MCF 10A (cell line): ENCODE data around the gene MPRIP. TPM values are rescaled to one million over a fixed set of nuclear protein-coding genes. Genes with fewer than 3 reads are reported as not detected.

Experiments used
- BruUV-seq: library from RNA; stranded (reverse); fragments of 400-500 nt; replicated peaks from 2 replicates; lab custom pipeline; 2021; lab: Mats Ljungman, UMichigan
- CTCF ChIA-PET: fragments of 300-600 bp; sonication (Branson Sonifier 250); formaldehyde crosslinking; extraction: SDS; loops from one replicate; lab custom pipeline; 2021; ENCODE audit warnings: antibody characterized with exemption, inconsistent platforms; lab: Yijun Ruan, JAX
- POLR2A ChIA-PET: fragments of 300-600, 350-650 bp; sonication (Branson Sonifier 250); formaldehyde crosslinking; extraction: SDS; loops from one replicate; lab custom pipeline; 2020; ENCODE audit warnings: antibody characterized with exemption, inconsistent platforms; lab: Yijun Ruan, JAX
- DNase-seq: peaks from one replicate; pipeline ENCODE4 v3.0.0-alpha.2; 2018; ENCODE audit not compliant: unreplicated experiment
- H3K27ac Mint-ChIP-seq: one replicate; pipeline ENCODE4 v1.8.0; 2022; ENCODE audit warnings: mild to moderate bottlenecking, low read depth, mixed read lengths; ENCODE audit not compliant: unreplicated experiment
- H3K27me3 Mint-ChIP-seq: one replicate; pipeline ENCODE4 v1.8.0; 2022; ENCODE audit warnings: mixed read lengths; ENCODE audit not compliant: insufficient read depth, unreplicated experiment
- H3K36me3 Mint-ChIP-seq: one replicate; pipeline ENCODE4 v1.8.0; 2022; ENCODE audit warnings: mild to moderate bottlenecking, moderate library complexity, mixed read lengths; ENCODE audit not compliant: insufficient read depth, unreplicated experiment
- H3K4me1 Mint-ChIP-seq: one replicate; pipeline ENCODE4 v1.8.0; 2022; ENCODE audit warnings: mixed read lengths; ENCODE audit not compliant: insufficient read depth, unreplicated experiment
- H3K4me3 Mint-ChIP-seq: one replicate; pipeline ENCODE4 v1.8.0; 2022; ENCODE audit warnings: mild to moderate bottlenecking, moderate library complexity, mixed read lengths; ENCODE audit not compliant: unreplicated experiment
- H3K9me3 Mint-ChIP-seq: one replicate; pipeline ENCODE4 v1.8.0; 2022; ENCODE audit warnings: mixed read lengths; ENCODE audit not compliant: unreplicated experiment
- intact Hi-C: fragments of 100-400 bp; cut with micrococcal nuclease; formaldehyde crosslinking; loops from 2 replicates; pipeline ENCODE4 v1.14.1; 2022
- total RNA-seq: library from RNA; stranded (reverse); gene quantifications from 2 replicates; pipeline ENCODE4 v1.2.3, GENCODE V29; 2022
- TF ChIP-seq, protein P1 (sequence below): fragments of 200-600 bp; IDR thresholded peaks from one replicate; pipeline ENCODE4 v1.8.0; 2022; ENCODE audit warnings: antibody characterized with exemption, mild to moderate bottlenecking; ENCODE audit not compliant: unreplicated experiment

Gene MPRIP
- total RNA-seq, 1 experiment from 2014 or later, result 230 TPM

DNA sequence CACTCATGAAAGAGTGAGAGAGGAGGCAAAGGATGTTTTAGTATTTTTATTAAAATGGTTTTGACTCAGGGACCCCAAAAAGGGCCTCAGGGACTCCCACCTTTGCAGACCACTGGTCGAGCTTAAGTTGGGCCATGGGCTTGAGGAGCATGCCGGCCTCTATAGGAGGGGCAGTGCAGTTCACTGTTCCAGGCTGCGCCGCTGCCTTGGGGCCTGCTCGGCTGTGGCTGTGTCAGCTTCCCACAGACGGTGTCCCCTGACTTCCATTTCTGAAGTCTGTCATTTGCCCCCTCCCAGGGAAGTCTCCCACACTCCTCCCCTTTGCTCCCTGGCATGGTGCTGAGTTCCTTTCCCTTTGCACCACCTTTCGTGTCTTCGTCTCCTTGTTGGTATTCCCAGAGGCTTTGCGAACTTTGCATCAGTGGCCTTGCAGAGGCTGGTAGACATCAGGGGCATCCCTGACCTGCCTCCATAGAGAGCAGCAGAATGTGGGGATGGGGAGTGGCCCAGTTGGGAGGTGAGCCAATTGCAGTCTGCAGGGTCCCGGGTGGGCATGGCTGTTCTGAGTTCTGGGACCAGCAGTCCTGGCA is 17.1 kb downstream of the MPRIP start:
- intact Hi-C loops, result no loop called here
- Mint-ChIP-seq H3K4me3 (no peak overlapping the region), H3K4me1 (peaks cover 44% of the 10 kb centered on the region), H3K36me3 (peaks cover 27% of the 10 kb centered on the region), H3K27ac (no peak overlapping the region), H3K27me3 (no peaks in the 10 kb centered on the region), H3K9me3 (no peaks in the 10 kb centered on the region)
- no peak for DNase-seq
- TF ChIP-seq, protein P1, sequence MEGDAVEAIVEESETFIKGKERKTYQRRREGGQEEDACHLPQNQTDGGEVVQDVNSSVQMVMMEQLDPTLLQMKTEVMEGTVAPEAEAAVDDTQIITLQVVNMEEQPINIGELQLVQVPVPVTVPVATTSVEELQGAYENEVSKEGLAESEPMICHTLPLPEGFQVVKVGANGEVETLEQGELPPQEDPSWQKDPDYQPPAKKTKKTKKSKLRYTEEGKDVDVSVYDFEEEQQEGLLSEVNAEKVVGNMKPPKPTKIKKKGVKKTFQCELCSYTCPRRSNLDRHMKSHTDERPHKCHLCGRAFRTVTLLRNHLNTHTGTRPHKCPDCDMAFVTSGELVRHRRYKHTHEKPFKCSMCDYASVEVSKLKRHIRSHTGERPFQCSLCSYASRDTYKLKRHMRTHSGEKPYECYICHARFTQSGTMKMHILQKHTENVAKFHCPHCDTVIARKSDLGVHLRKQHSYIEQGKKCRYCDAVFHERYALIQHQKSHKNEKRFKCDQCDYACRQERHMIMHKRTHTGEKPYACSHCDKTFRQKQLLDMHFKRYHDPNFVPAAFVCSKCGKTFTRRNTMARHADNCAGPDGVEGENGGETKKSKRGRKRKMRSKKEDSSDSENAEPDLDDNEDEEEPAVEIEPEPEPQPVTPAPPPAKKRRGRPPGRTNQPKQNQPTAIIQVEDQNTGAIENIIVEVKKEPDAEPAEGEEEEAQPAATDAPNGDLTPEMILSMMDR, result no peak
- ChIA-PET POLR2A (no interaction called here), CTCF (interaction anchor here (1.3 kb wide), 1 partner anchor 59 kb away, joined by 4 read pairs; no protein-coding TSS in a partner anchor)
- BruUV-seq, result no TSS peak

DNA sequence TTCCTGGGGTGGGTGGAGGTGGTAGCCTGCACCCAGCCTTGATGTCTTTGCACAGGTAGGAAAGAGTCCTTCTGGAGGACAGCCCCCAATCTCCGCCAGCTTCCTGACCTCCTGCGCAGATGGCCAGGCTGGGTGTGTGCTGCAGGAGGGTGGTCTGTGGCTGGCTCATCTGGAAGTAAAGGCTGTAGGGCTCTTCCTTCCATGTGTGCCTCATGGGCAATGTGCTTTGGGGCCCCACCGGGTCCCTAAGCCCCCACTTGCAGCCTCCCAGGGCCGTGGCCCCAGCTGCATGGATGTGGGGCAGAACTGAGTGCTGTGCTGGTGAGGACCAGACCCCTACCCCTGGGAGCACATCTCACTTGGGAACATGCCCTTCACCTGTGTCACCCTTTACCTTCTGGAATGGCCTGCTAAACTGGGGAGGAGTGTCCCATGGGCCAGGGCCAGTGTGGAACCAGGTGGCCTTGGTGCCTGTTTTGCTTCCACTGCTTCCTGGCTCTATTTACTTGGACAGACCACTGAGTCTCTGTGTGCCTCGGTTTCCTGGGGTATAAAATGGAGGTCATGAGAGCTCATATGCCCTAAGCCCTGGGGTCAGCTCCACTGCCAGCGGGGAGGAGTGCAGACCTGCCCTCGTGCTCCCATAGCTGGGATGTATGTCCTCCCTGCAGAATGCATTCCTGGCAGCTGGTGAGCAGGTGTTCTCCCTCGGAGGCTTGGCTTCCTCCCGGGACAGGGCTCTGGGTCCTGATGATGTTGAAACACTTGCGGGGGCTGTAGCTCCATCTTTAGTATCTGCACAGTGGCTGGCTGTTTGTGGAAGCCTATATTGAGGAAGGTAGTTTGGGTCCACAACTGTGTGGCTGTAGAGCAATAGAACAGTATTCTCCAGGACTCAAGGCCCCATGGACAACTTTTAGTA is 18.0 kb downstream of the MPRIP start:
- Mint-ChIP-seq H3K27ac (no peak overlapping the region), H3K27me3 (no peaks in the 10 kb centered on the region), H3K4me3 (no peak overlapping the region), H3K4me1 (peaks cover 44% of the 10 kb centered on the region), H3K9me3 (no peaks in the 10 kb centered on the region), H3K36me3 (peaks cover 30% of the 10 kb centered on the region)
- CTCF ChIA-PET, result interaction anchor here (1.1 kb wide), 1 partner anchor 176 kb away, joined by 3 read pairs; no protein-coding TSS in a partner anchor
- intact Hi-C loops, result no loop called here
- TF ChIP-seq, protein P1, result no peak
- no TSS peak for BruUV-seq
- DNase-seq, result no peak
- POLR2A ChIA-PET, result interaction anchor here (0.6 kb wide), 1 partner anchor 9 kb away, joined by 3 read pairs; no protein-coding TSS in a partner anchor

DNA sequence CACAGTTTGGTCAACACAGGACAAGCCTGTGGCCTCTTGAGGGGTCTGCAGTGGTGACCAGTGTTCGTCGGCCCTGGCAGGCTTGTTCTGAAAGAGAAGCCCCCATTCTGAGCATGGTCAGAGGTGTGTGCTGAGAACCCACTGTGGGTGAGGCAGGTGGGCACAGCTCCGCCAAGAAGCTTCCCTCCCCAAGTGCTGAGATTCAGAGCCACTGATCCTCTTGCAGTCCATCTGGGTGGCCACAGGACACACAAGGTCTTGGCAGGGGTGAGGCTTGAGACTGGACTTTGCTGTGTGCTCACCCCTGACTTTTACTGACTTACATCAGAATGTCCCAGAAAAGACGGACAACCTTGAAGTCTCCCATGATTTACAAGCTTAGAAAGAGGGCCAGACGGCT is 18.7 kb downstream of the MPRIP start:
- CTCF ChIA-PET, result interaction anchor here (1.1 kb wide), 1 partner anchor 175 kb away, joined by 3 read pairs; no protein-coding TSS in a partner anchor
- no TSS peak for BruUV-seq
- POLR2A ChIA-PET, result interaction anchor here (0.6 to 0.7 kb wide), 3 partner anchors 10 to 246 kb away, joined by 3 read pairs; no protein-coding TSS in a partner anchor
- TF ChIP-seq, protein P1, result no peak
- Mint-ChIP-seq H3K9me3 (no peaks in the 10 kb centered on the region), H3K36me3 (peaks cover 34% of the 10 kb centered on the region), H3K4me1 (peaks cover 43% of the 10 kb centered on the region), H3K27me3 (no peaks in the 10 kb centered on the region), H3K4me3 (no peak overlapping the region), H3K27ac (no peak overlapping the region)
- intact Hi-C loops, result no loop called here
- no peak for DNase-seq

DNA sequence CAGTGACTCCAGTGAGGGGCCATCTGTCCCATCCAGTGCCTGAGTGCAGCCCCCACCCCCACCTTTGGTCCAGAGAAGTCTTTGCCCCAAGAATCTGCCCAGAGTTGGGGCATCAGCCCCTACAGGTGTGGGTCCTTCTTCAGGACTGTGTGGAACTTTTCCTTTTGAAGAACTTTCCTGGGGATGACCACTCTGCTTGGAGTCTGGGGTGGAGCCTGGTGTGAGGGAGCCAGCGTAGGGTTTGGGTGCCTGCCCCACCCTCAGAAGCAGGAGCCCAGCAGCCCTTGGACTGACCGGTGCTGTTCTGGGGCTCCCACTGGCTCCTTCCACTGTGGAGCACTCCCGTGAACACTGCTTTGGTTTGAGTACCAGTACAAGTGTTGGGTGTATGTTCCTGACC is 19.3 kb downstream of the MPRIP start:
- peaks cover 40% of the 10 kb centered on the region for H3K4me1 Mint-ChIP-seq

More for the DNA sequence above, 19.3 kb downstream of the MPRIP start:
- ChIA-PET CTCF (no interaction called here), POLR2A (interaction anchor here (0.6 to 0.7 kb wide), 2 partner anchors 121 to 245 kb away, joined by 3 read pairs; no protein-coding TSS in a partner anchor)
- TF ChIP-seq, protein P1, result no peak
- Mint-ChIP-seq H3K27ac (no peak overlapping the region), H3K9me3 (no peaks in the 10 kb centered on the region), H3K27me3 (no peaks in the 10 kb centered on the region), H3K4me3 (no peak overlapping the region), H3K36me3 (peaks cover 31% of the 10 kb centered on the region)
- intact Hi-C loops, result no loop called here
- BruUV-seq, result no TSS peak
- DNase-seq, result no peak
